Liver (tissue), 9 donors: ENCODE measurements around the gene CFL1. TPM values are rescaled to one million over a fixed set of nuclear protein-coding genes. Genes with fewer than 3 reads are reported as not detected.
A peak's percentile ranks its signal among the peaks of the same experiment; 100 is the strongest.

ENCODE experiments used
- DNase-seq: peaks from one replicate; pipeline ENCODE4 v3.0.0-alpha.2; 2017; ENCODE audit warnings: low spot score
- H3K27ac ChIP-seq, 2 donors: one replicate each; pipeline ENCODE4 v1.7.0; 2013; ENCODE audit warnings: inconsistent platforms in 2 of 2, low read length in 2 of 2, control low read depth in 1 of 2, low read depth in 1 of 2, mild to moderate bottlenecking in 1 of 2
- H3K27me3 ChIP-seq, 4 donors: one replicate each; pipeline versions ENCODE4 v1.6.1 to v1.7.0; 2013; ENCODE audit warnings: low read length in 3 of 4, inconsistent platforms in 1 of 4, mild to moderate bottlenecking in 1 of 4, moderate library complexity in 1 of 4; ENCODE audit not compliant: control insufficient read depth in 4 of 4, insufficient read depth in 4 of 4
- H3K36me3 ChIP-seq, 4 donors: one replicate each; pipeline versions ENCODE4 v1.6.1 to v1.7.0; 2013; ENCODE audit warnings: low read length in 3 of 4, mild to moderate bottlenecking in 3 of 4, low read depth in 1 of 4, moderate library complexity in 1 of 4; ENCODE audit not compliant: control insufficient read depth in 4 of 4, insufficient read depth in 3 of 4
- H3K4me1 ChIP-seq, 4 donors: one replicate each; pipeline versions ENCODE4 v1.6.1 to v1.7.0; 2013; ENCODE audit warnings: low read length in 3 of 4, mild to moderate bottlenecking in 3 of 4, moderate library complexity in 1 of 4; ENCODE audit not compliant: control insufficient read depth in 4 of 4, insufficient read depth in 4 of 4
- H3K4me3 ChIP-seq, 3 donors: one replicate each; pipeline versions ENCODE4 v1.6.1 to v1.7.0; 2013; ENCODE audit warnings: low read length in 3 of 3, control low read depth in 1 of 3, low read depth in 1 of 3, mild to moderate bottlenecking in 1 of 3
- H3K9ac ChIP-seq, 2 donors: one replicate each; pipeline ENCODE4 v1.7.0; 2013; ENCODE audit warnings: low read length in 2 of 2, mild to moderate bottlenecking in 2 of 2, moderate library complexity in 2 of 2, control low read depth in 1 of 2, low read depth in 1 of 2
- H3K9me3 ChIP-seq, 4 donors: one replicate each; pipeline versions ENCODE4 v1.6.1 to v1.7.0; 2013; ENCODE audit warnings: low read length in 3 of 4; ENCODE audit not compliant: control insufficient read depth in 4 of 4
- CTCF ChIP-seq: fragments of 150-350 bp; IDR thresholded peaks from 2 replicates; pipeline ENCODE4 v1.5.1; 2017; ENCODE audit warnings: improper control_type of control experiment, low read depth, low read length; ENCODE audit not compliant: missing input control
- EGR1 ChIP-seq, 2 donors: IDR thresholded peaks; 2 replicates each; pipeline ENCODE4 v1.6.1; 2016 to 2018; ENCODE audit warnings: antibody characterized with exemption in 2 of 2, low read depth in 2 of 2
- FOXA1 ChIP-seq: IDR thresholded peaks from 2 replicates; pipeline ENCODE4 v1.6.1; 2016; ENCODE audit warnings: antibody characterized with exemption
- FOXA2 ChIP-seq: IDR thresholded peaks from 2 replicates; pipeline ENCODE4 v1.6.1; 2016; ENCODE audit warnings: antibody characterized with exemption
- GABPA ChIP-seq, 2 donors: IDR thresholded peaks in 1 of 2; conservative IDR thresholded peaks in 1 of 2; 2 replicates each; pipeline ENCODE4 v1.6.1; 2016; ENCODE audit warnings: antibody characterized with exemption in 2 of 2, mild to moderate bottlenecking in 1 of 2, moderate library complexity in 1 of 2
- JUND ChIP-seq, 2 donors: IDR thresholded peaks; 2 replicates each; pipeline ENCODE4 v1.6.1; 2016; ENCODE audit warnings: antibody characterized with exemption in 2 of 2
- MAX ChIP-seq: IDR thresholded peaks from 2 replicates; pipeline ENCODE4 v1.6.1; 2016; ENCODE audit warnings: antibody characterized with exemption
- NR2F2 ChIP-seq: IDR thresholded peaks from 2 replicates; pipeline ENCODE4 v1.6.1; 2016; ENCODE audit warnings: antibody characterized with exemption
- RXRA ChIP-seq, 2 donors: IDR thresholded peaks; 2 replicates each; pipeline ENCODE4 v1.6.1; 2017 to 2018; ENCODE audit warnings: antibody characterized with exemption in 2 of 2, mild to moderate bottlenecking in 1 of 2
- SP1 ChIP-seq: IDR thresholded peaks from 2 replicates; pipeline ENCODE4 v1.6.1; 2018; ENCODE audit warnings: antibody characterized with exemption, mild to moderate bottlenecking
- TAF1 ChIP-seq: conservative IDR thresholded peaks from 2 replicates; pipeline ENCODE4 v1.6.1; 2016; ENCODE audit warnings: antibody characterized with exemption, mild to moderate bottlenecking
- YY1 ChIP-seq: IDR thresholded peaks from 2 replicates; pipeline ENCODE4 v1.6.1; 2016; ENCODE audit warnings: antibody characterized with exemption, mild to moderate bottlenecking
- ZBTB33 ChIP-seq: IDR thresholded peaks from 2 replicates; pipeline ENCODE4 v1.6.1; 2016; ENCODE audit warnings: antibody characterized with exemption
- WGBS: extraction: QIAGEN DNeasy Blood & Tissue Kit; methylation state at CpG from one replicate; pipeline ENCODE4 v1.1.7; 2013; 5-methylcytosine and 5-hydroxymethylcytosine counted together
- polyA plus RNA-seq, 2 donors: library from polyadenylated mRNA; stranded (reverse) in 1 of 2; unstranded in 1 of 2; fragments of 200-250 nt in 1 of 2; fragments of >200 nt in 1 of 2; fragmentation: Nextera tagmentation in 1 of 2; extraction: Ambion mirVana in 1 of 2; gene quantifications; one replicate each; pipeline versions ENCODE4 v1.2.1 to v1.2.3, GENCODE V29; 2013 to 2015
- total RNA-seq, 2 donors: library from RNA; depleted of rRNA; stranded (reverse); fragments of >200 nt; gene quantifications; one replicate each; pipeline ENCODE4 v1.2.3, GENCODE V29; 2014
- donor health status: healthy.
- donor health status: healthy.
- donor health status: healthy.
- donor health status: healthy.
- donor health status: healthy.

The CFL1 gene
- total and polyA plus RNA-seq, 4 donors, result 184 to 498 (median 282) TPM

GRCh38 chr11:65891219-65892136 is 33.5 kb upstream of the CFL1 start:
- H3K27me3 ChIP-seq, result no peaks in the 10 kb centered on the region
- no peaks in the 10 kb centered on the region for H3K36me3 ChIP-seq
- H3K9ac ChIP-seq, result peak overlapping the region; percentile 3 to 44
- WGBS, result 22% methylated on average over 57 of the region's 57 CpGs
- H3K4me3 ChIP-seq, result peak overlapping the region; percentile 32 to 70 (median 64)
- peaks cover 10 to 42% (median 30%) of the 10 kb centered on the region in 4 donors for H3K4me1 ChIP-seq
- TF ChIP-seq JUND (IDR thresholded peaks at IDR 0.05) (no peak), TAF1 (no peak), NR2F2 (peak; percentile 53), RXRA (IDR thresholded peaks at IDR 0.05) (peak in 1 of 2 donors; percentile 10), FOXA2 (no peak)
- no peak for DNase-seq
- peak overlapping the region; percentile 83 to 89 for H3K27ac ChIP-seq
- no peaks in the 10 kb centered on the region for H3K9me3 ChIP-seq

GRCh38 chr11:65890324-65891218 is 32.6 kb upstream of the CFL1 start, which contains the start of gene CCDC85B:
Gene CCDC85B, plus strand, starts transcription at chr11:65890673. Its CDS starts 111 bp downstream, at chr11:65890784.
- TF ChIP-seq JUND (IDR thresholded peaks at IDR 0.05) (no peak), MAX (peak; percentile 28), GABPA (IDR thresholded peaks at IDR 0.05 in 1 of 2, conservative IDR thresholded peaks at IDR 0.05 in 1 of 2) (peak in 1 of 2 donors; percentile 57), SP1 (peak; percentile 53), EGR1 (IDR thresholded peaks at IDR 0.05; ENCODE audit: low read depth in 2 of 2) (no peak), CTCF (peak; percentile 1), YY1 (peak; percentile 24)
- Histone ChIP-seq H3K9me3 (no peaks in the 10 kb centered on the region), H3K27ac (peak within 1 kb of the TSS; percentile 83 to 89), H3K4me1 (peaks cover 10 to 42% (median 30%) of the 10 kb centered on the region in 4 donors), H3K9ac (peak within 1 kb of the TSS; percentile 31 to 44), H3K36me3 (no peaks in the 10 kb centered on the region), H3K4me3 (peak within 1 kb of the TSS; percentile 64 to 73 (median 70)), H3K27me3 (no peaks in the 10 kb centered on the region)
- DNase-seq, result peak; percentile 98
- WGBS, result 2% methylated on average over 94 of the region's 94 CpGs

GRCh38 chr11:65888163-65888814 is 30.3 kb upstream of the CFL1 start, which contains the start of gene FIBP:
Gene FIBP, minus strand, starts transcription at chr11:65888471. Its CDS starts 53 bp downstream, at chr11:65888418.
- under 1% methylated on average over 57 of the region's 57 CpGs for WGBS
- peak within 1 kb of the TSS; percentile 72 to 76 for H3K9ac ChIP-seq
- peaks cover 10 to 51% (median 30%) of the 10 kb centered on the region in 4 donors for H3K4me1 ChIP-seq
- peak; percentile 90 to 98 for TF ChIP-seq GABPA (IDR thresholded peaks at IDR 0.05 in 1 of 2, conservative IDR thresholded peaks at IDR 0.05 in 1 of 2)
- TF ChIP-seq JUND (IDR thresholded peaks at IDR 0.05), result no peak
- TF ChIP-seq FOXA2, result no peak
- TF ChIP-seq CTCF, result peak; percentile 76
- no peak for TF ChIP-seq FOXA1
- no peak for TF ChIP-seq NR2F2
- no peak for TF ChIP-seq MAX
- no peak for TF ChIP-seq TAF1
- TF ChIP-seq ZBTB33, result no peak

More at GRCh38 chr11:65888163-65888814, 30.3 kb upstream of the CFL1 start, which contains the start of gene FIBP:
- peak within 1 kb of the TSS; percentile 62 to 94 (median 93) for H3K4me3 ChIP-seq
- no peaks in the 10 kb centered on the region for H3K27me3 ChIP-seq
- H3K9me3 ChIP-seq, result no peaks in the 10 kb centered on the region
- DNase-seq, result peak; percentile 97
- H3K36me3 ChIP-seq, result peaks cover 0 to 8% (median 2%) of the 10 kb centered on the region in 4 donors
- peak within 1 kb of the TSS; percentile 83 to 89 for H3K27ac ChIP-seq
